WTC11 (cell line): ENCODE data around the gene KEL. TPM values are rescaled to one million over a fixed set of nuclear protein-coding genes. Genes with fewer than 3 reads are reported as not detected.

ENCODE experiments used
- ATAC-seq: fragments of 200-7000 bp; cut with Tn5 transposase; 2 replicates; pipeline ENCODE4 v1.10.0; 2021; ENCODE audit warnings: mild to moderate bottlenecking, moderate library complexity
- CTCF ChIA-PET: fragments of 300-600 bp; sonication (Branson Sonifier 250); formaldehyde crosslinking; loops from one replicate; lab custom pipeline; 2021; ENCODE audit warnings: antibody characterized with exemption; lab: Charles Lee
- POLR2A ChIA-PET: fragments of 350-600 bp; sonication (Branson Sonifier 250); formaldehyde crosslinking; loops from one replicate; lab custom pipeline; 2021; ENCODE audit warnings: antibody characterized with exemption; lab: Charles Lee
- DNase-seq: peaks from one replicate; pipeline ENCODE4 v3.0.0; 2021; ENCODE audit warnings: low spot score
- H3K27ac Mint-ChIP-seq: 2 replicates; pipeline ENCODE4 v1.8.0; 2021; ENCODE audit warnings: mixed read lengths
- H3K27me3 Mint-ChIP-seq: 2 replicates; pipeline ENCODE4 v1.8.0; 2021; ENCODE audit warnings: low read depth, mild to moderate bottlenecking, moderate library complexity, mixed read lengths
- H3K36me3 Mint-ChIP-seq: 2 replicates; pipeline ENCODE4 v1.8.0; 2021; ENCODE audit warnings: mixed read lengths
- H3K4me1 Mint-ChIP-seq: 2 replicates; pipeline ENCODE4 v1.8.0; 2022; ENCODE audit warnings: mixed read lengths
- H3K4me3 Mint-ChIP-seq: 2 replicates; pipeline ENCODE4 v1.8.0; 2021; ENCODE audit warnings: mild to moderate bottlenecking, moderate library complexity, mixed read lengths
- H3K9me3 Mint-ChIP-seq: 2 replicates; pipeline ENCODE4 v1.8.0; 2021; ENCODE audit warnings: mixed read lengths
- ATF1 ChIP-seq: sonication (generic); formaldehyde crosslinking; IDR thresholded peaks from 2 replicates; pipeline ENCODE4 v1.8.1; 2023; ENCODE audit warnings: mild to moderate bottlenecking, moderate library complexity, missing genetic modification reagents
- CBFB ChIP-seq: sonication (generic); formaldehyde crosslinking; IDR thresholded peaks from 2 replicates; pipeline ENCODE4 v1.8.1; 2022; ENCODE audit warnings: mild to moderate bottlenecking, low read depth, missing genetic modification reagents
- FOXP1 ChIP-seq: sonication (generic); formaldehyde crosslinking; IDR thresholded peaks from 2 replicates; pipeline ENCODE4 v1.8.0; 2022; ENCODE audit warnings: missing genetic modification reagents, mild to moderate bottlenecking, moderate library complexity, borderline replicate concordance
- GRHL2 ChIP-seq: fragments of 250-450 bp; sonication (Bioruptor Pico); IDR thresholded peaks from 2 replicates; pipeline ENCODE4 v1.8.0; 2022; ENCODE audit warnings: mild to moderate bottlenecking, moderate library complexity; ENCODE audit not compliant: insufficient replicate concordance, severe bottlenecking
- GTF2I ChIP-seq: fragments of 250-450 bp; sonication (Bioruptor Pico); conservative IDR thresholded peaks from 2 replicates; pipeline ENCODE4 v1.4.0; 2021; ENCODE audit warnings: mild to moderate bottlenecking
- IRF2 ChIP-seq: sonication (generic); formaldehyde crosslinking; IDR thresholded peaks from 2 replicates; pipeline ENCODE4 v1.8.0; 2022; ENCODE audit warnings: low read depth, missing genetic modification reagents, borderline replicate concordance
- MYBL2 ChIP-seq: sonication (generic); formaldehyde crosslinking; IDR thresholded peaks from 2 replicates; pipeline ENCODE4 v1.8.1; 2023; ENCODE audit warnings: mild to moderate bottlenecking, moderate library complexity, missing genetic modification reagents
- RELA ChIP-seq: sonication (generic); formaldehyde crosslinking; IDR thresholded peaks from 2 replicates; pipeline ENCODE4 v1.8.1; 2022; ENCODE audit warnings: missing genetic modification reagents, mild to moderate bottlenecking, borderline replicate concordance
- SMAD4 ChIP-seq: sonication (generic); formaldehyde crosslinking; IDR thresholded peaks from 2 replicates; pipeline ENCODE4 v1.8.0; 2022; ENCODE audit warnings: mild to moderate bottlenecking, missing genetic modification reagents
- STAT6 ChIP-seq: sonication (generic); formaldehyde crosslinking; conservative IDR thresholded peaks from 2 replicates; pipeline ENCODE4 v1.8.1; 2023; ENCODE audit warnings: mild to moderate bottlenecking, low read depth, missing genetic modification reagents, moderate library complexity
- TCF7 ChIP-seq: sonication (generic); formaldehyde crosslinking; IDR thresholded peaks from 2 replicates; pipeline ENCODE4 v1.8.0; 2022; ENCODE audit warnings: mild to moderate bottlenecking, low read depth, missing genetic modification reagents, moderate library complexity
- ZMAT4 ChIP-seq: fragments of 250-450 bp; sonication (Bioruptor Pico); IDR thresholded peaks from 2 replicates; pipeline ENCODE4 v1.9.0; 2021; ENCODE audit warnings: mild to moderate bottlenecking
- ZNF281 ChIP-seq: sonication (generic); formaldehyde crosslinking; IDR thresholded peaks from 2 replicates; pipeline ENCODE4 v1.8.0; 2023; ENCODE audit warnings: mild to moderate bottlenecking, missing genetic modification reagents
- ZNF317 ChIP-seq: sonication (generic); formaldehyde crosslinking; IDR thresholded peaks from 2 replicates; pipeline ENCODE4 v1.8.1; 2023; ENCODE audit warnings: low read depth, mild to moderate bottlenecking, moderate library complexity, missing genetic modification reagents, borderline replicate concordance
- ZNF512 ChIP-seq: sonication (generic); formaldehyde crosslinking; IDR thresholded peaks from 2 replicates; pipeline ENCODE4 v1.8.1; 2022; ENCODE audit warnings: missing genetic modification reagents, borderline replicate concordance
- total RNA-seq: library from RNA; stranded (reverse); gene quantifications from 3 replicates; pipeline ENCODE4 v1.2.3, GENCODE V29; 2021
- TF ChIP-seq, protein P1 (sequence below): fragments of 200-600 bp; IDR thresholded peaks from 2 replicates; pipeline ENCODE4 v1.8.0; 2022; ENCODE audit warnings: antibody characterized with exemption
- TF ChIP-seq, protein P2 (sequence below): sonication (generic); formaldehyde crosslinking; IDR thresholded peaks from 2 replicates; pipeline ENCODE4 v1.8.0; 2022; ENCODE audit warnings: missing genetic modification reagents

Gene KEL
- total RNA-seq, 1 experiment from 2014 or later: 0.87 TPM

- TF ChIP-seq, protein P1, sequence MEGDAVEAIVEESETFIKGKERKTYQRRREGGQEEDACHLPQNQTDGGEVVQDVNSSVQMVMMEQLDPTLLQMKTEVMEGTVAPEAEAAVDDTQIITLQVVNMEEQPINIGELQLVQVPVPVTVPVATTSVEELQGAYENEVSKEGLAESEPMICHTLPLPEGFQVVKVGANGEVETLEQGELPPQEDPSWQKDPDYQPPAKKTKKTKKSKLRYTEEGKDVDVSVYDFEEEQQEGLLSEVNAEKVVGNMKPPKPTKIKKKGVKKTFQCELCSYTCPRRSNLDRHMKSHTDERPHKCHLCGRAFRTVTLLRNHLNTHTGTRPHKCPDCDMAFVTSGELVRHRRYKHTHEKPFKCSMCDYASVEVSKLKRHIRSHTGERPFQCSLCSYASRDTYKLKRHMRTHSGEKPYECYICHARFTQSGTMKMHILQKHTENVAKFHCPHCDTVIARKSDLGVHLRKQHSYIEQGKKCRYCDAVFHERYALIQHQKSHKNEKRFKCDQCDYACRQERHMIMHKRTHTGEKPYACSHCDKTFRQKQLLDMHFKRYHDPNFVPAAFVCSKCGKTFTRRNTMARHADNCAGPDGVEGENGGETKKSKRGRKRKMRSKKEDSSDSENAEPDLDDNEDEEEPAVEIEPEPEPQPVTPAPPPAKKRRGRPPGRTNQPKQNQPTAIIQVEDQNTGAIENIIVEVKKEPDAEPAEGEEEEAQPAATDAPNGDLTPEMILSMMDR: no peak
- TF ChIP-seq ATF1 (CRISPR knock-in tag) (no peak), RELA (CRISPR knock-in tag) (no peak), IRF2 (CRISPR knock-in tag) (no peak)
Observed at GRCh38 chr7:142954680-142955268, 7.4 kb downstream of the KEL start (continued).

- TF ChIP-seq CBFB: no peak
- TF ChIP-seq ZNF317 (CRISPR knock-in tag): no peak
- TF ChIP-seq STAT6 (CRISPR knock-in tag): no peak
- TF ChIP-seq, protein P2, sequence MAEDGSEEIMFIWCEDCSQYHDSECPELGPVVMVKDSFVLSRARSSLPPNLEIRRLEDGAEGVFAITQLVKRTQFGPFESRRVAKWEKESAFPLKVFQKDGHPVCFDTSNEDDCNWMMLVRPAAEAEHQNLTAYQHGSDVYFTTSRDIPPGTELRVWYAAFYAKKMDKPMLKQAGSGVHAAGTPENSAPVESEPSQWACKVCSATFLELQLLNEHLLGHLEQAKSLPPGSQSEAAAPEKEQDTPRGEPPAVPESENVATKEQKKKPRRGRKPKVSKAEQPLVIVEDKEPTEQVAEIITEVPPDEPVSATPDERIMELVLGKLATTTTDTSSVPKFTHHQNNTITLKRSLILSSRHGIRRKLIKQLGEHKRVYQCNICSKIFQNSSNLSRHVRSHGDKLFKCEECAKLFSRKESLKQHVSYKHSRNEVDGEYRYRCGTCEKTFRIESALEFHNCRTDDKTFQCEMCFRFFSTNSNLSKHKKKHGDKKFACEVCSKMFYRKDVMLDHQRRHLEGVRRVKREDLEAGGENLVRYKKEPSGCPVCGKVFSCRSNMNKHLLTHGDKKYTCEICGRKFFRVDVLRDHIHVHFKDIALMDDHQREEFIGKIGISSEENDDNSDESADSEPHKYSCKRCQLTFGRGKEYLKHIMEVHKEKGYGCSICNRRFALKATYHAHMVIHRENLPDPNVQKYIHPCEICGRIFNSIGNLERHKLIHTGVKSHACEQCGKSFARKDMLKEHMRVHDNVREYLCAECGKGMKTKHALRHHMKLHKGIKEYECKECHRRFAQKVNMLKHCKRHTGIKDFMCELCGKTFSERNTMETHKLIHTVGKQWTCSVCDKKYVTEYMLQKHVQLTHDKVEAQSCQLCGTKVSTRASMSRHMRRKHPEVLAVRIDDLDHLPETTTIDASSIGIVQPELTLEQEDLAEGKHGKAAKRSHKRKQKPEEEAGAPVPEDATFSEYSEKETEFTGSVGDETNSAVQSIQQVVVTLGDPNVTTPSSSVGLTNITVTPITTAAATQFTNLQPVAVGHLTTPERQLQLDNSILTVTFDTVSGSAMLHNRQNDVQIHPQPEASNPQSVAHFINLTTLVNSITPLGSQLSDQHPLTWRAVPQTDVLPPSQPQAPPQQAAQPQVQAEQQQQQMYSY (CRISPR knock-in tag): no peak
- no peak for TF ChIP-seq GTF2I (CRISPR knock-in tag)
- Mint-ChIP-seq H3K4me1 (no peaks in the 10 kb centered on the region), H3K27ac (no peak overlapping the region), H3K36me3 (peaks cover 15% of the 10 kb centered on the region), H3K4me3 (no peak overlapping the region), H3K27me3 (peaks cover 3% of the 10 kb centered on the region), H3K9me3 (peaks cover 17% of the 10 kb centered on the region)
- CTCF ChIA-PET: no interaction called here
- ATAC-seq (no peak), DNase-seq (no peak)
- POLR2A ChIA-PET: no interaction called here
Observed at GRCh38 chr7:142950235-142950634, 11.9 kb downstream of the KEL start.

GRCh38 chr7:142948603-142949002 lies 13.6 kb downstream of the KEL start:
- H3K9me3 Mint-ChIP-seq: peaks cover 6% of the 10 kb centered on the region
- peaks cover under 1% of the 10 kb centered on the region for H3K36me3 Mint-ChIP-seq
- POLR2A ChIA-PET: no interaction called here
- H3K4me1 Mint-ChIP-seq: no peaks in the 10 kb centered on the region
- no peak overlapping the region for H3K4me3 Mint-ChIP-seq
- no peak overlapping the region for H3K27ac Mint-ChIP-seq
- no peaks in the 10 kb centered on the region; the same call in 1 of the 2 replicates for H3K27me3 Mint-ChIP-seq
- DNase-seq (no peak), ATAC-seq (peak; percentile 36; the same call in 1 of the 2 replicates)
- CTCF ChIA-PET: interaction anchor here (1.0 to 1.3 kb wide), 2 partner anchors 10 to 59 kb away, joined by 3 to 4 read pairs; partner anchors contain the start of gene LLCFC1
- TF ChIP-seq TCF7 (CRISPR knock-in tag) (no peak), MYBL2 (no peak), GRHL2 (no peak), ZNF512 (CRISPR knock-in tag) (no peak), FOXP1 (CRISPR knock-in tag) (no peak), ZNF281 (no peak), GTF2I (CRISPR knock-in tag) (no peak), ZMAT4 (CRISPR knock-in tag) (no peak), SMAD4 (CRISPR knock-in tag) (no peak)
